HepG2 (cell line): ENCODE data around the gene C17orf75. TPM values are rescaled to one million over a fixed set of nuclear protein-coding genes. Genes with fewer than 3 reads are reported as not detected.

Experiments
- BCL6 ChIP-seq: IDR thresholded peaks from 2 replicates; pipeline ENCODE4 v1.6.1; 2016; ENCODE audit warnings: missing genetic modification reagents, missing compliant biosample characterization
- CENPT ChIP-seq: sonication (generic); formaldehyde crosslinking; IDR thresholded peaks from 2 replicates; pipeline ENCODE4 v1.8.0; 2022; ENCODE audit warnings: low read depth, mild to moderate bottlenecking, moderate library complexity, missing genetic modification reagents
- HOXA9 ChIP-seq: sonication (generic); formaldehyde crosslinking; IDR thresholded peaks from 2 replicates; pipeline ENCODE4 v1.8.1; 2022; ENCODE audit warnings: missing genetic modification reagents, mild to moderate bottlenecking, moderate library complexity, borderline replicate concordance
- IRF1 ChIP-seq: sonication (generic); formaldehyde crosslinking; IDR thresholded peaks from 2 replicates; pipeline ENCODE4 v1.4.0; 2020; ENCODE audit warnings: low read depth, mild to moderate bottlenecking, missing genetic modification reagents
- KLF6 ChIP-seq: IDR thresholded peaks from 2 replicates; pipeline ENCODE4 v1.8.0; 2016; ENCODE audit warnings: missing biosample characterization, missing genetic modification reagents
- MBD4 ChIP-seq: IDR thresholded peaks from 2 replicates; pipeline ENCODE4 v1.6.1; 2012; ENCODE audit warnings: low read length, inconsistent platforms, borderline replicate concordance
- MLLT10 ChIP-seq: sonication (generic); formaldehyde crosslinking; IDR thresholded peaks from 2 replicates; pipeline ENCODE4 v1.4.0; 2020; ENCODE audit warnings: missing genetic modification reagents
- POGZ ChIP-seq: sonication (generic); formaldehyde crosslinking; IDR thresholded peaks from 2 replicates; pipeline ENCODE4 v1.4.0; 2020; ENCODE audit warnings: mild to moderate bottlenecking, missing genetic modification reagents
- PPARG ChIP-seq: conservative IDR thresholded peaks from 2 replicates; pipeline ENCODE4 v1.6.1; 2016; ENCODE audit warnings: missing biosample characterization, missing genetic modification reagents
- RAD51 ChIP-seq: fragments of 450-650 bp; IDR thresholded peaks from 2 replicates; pipeline ENCODE4 v1.6.1; 2016; ENCODE audit warnings: borderline replicate concordance
- SAP130 ChIP-seq: IDR thresholded peaks from 2 replicates; pipeline ENCODE4 v1.6.1; 2016; ENCODE audit warnings: low read depth
- SOX5 ChIP-seq: IDR thresholded peaks from 2 replicates; pipeline ENCODE4 v1.6.1; 2016; ENCODE audit warnings: borderline replicate concordance
- SOX6 ChIP-seq, 2 experiments: fragments of 450-650 bp in 1 of 2; sonication (generic) in 1 of 2; formaldehyde crosslinking in 1 of 2; IDR thresholded peaks; 2 replicates each; pipeline versions ENCODE4 v1.4.0 to v1.6.1; 2017 to 2020; ENCODE audit warnings: antibody characterized with exemption in 1 of 2, mild to moderate bottlenecking in 1 of 2, missing genetic modification reagents in 1 of 2
- THRA ChIP-seq: sonication (generic); formaldehyde crosslinking; IDR thresholded peaks from 2 replicates; pipeline ENCODE4 v1.4.0; 2020; ENCODE audit warnings: missing genetic modification reagents, borderline replicate concordance
- ZFP1 ChIP-seq: IDR thresholded peaks from 2 replicates; pipeline ENCODE4 v1.6.1; 2016
- ZNF460 ChIP-seq: sonication (generic); formaldehyde crosslinking; IDR thresholded peaks from 2 replicates; pipeline ENCODE4 v1.5.1; 2020; ENCODE audit warnings: missing genetic modification reagents, mild to moderate bottlenecking, borderline replicate concordance
- ZNF503 ChIP-seq: sonication (generic); formaldehyde crosslinking; IDR thresholded peaks from 2 replicates; pipeline ENCODE4 v1.4.0; 2020; ENCODE audit warnings: missing genetic modification reagents
- ZNF569 ChIP-seq: sonication (generic); formaldehyde crosslinking; IDR thresholded peaks from 2 replicates; pipeline ENCODE4 v1.5.0; 2020; ENCODE audit warnings: mild to moderate bottlenecking, missing genetic modification reagents, moderate library complexity, borderline replicate concordance
- ZNF713 ChIP-seq: sonication (generic); formaldehyde crosslinking; IDR thresholded peaks from 2 replicates; pipeline ENCODE4 v1.4.0; 2020; ENCODE audit warnings: mild to moderate bottlenecking, missing genetic modification reagents
- ZNF746 ChIP-seq: sonication (generic); formaldehyde crosslinking; IDR thresholded peaks from 2 replicates; pipeline ENCODE4 v1.8.0; 2022; ENCODE audit warnings: mild to moderate bottlenecking, missing genetic modification reagents
- ZNF766 ChIP-seq: sonication (generic); formaldehyde crosslinking; IDR thresholded peaks from 2 replicates; pipeline ENCODE4 v1.5.0; 2020; ENCODE audit warnings: missing genetic modification reagents, borderline replicate concordance
- polyA plus RNA-seq, 8 experiments: library from polyadenylated mRNA; depleted of rRNA in 3 of 8; stranded (reverse) in 7 of 8; unstranded in 1 of 8; fragments of >200 nt; fragmentation: Illumina TruSeq in 4 of 8; extraction: Trizol in 4 of 8; gene quantifications; 2 replicates each; pipeline versions ENCODE4 v1.2.1 to v1.2.3, GENCODE V29; 2011 to 2016; ENCODE audit warnings: low read depth in 4 of 8, missing spikeins in 1 of 8, mixed read lengths in 1 of 8; ENCODE audit not compliant: insufficient read depth in 1 of 8
- total RNA-seq, 5 experiments: library from RNA; depleted of rRNA; stranded (reverse); fragments of >200 nt; fragmentation: Illumina TruSeq; extraction: Trizol; gene quantifications; 2 replicates each; pipeline ENCODE4 v1.2.3, GENCODE V29; 2016; ENCODE audit warnings: low read depth in 1 of 5
- TF ChIP-seq, protein P1 (sequence below): sonication (generic); formaldehyde crosslinking; IDR thresholded peaks from 2 replicates; pipeline ENCODE4 v1.9.0; 2021; ENCODE audit warnings: missing genetic modification reagents, mild to moderate bottlenecking, borderline replicate concordance
- TF ChIP-seq, protein P2 (sequence below): sonication (generic); formaldehyde crosslinking; IDR thresholded peaks from 2 replicates; pipeline ENCODE4 v1.4.0; 2020; ENCODE audit warnings: mild to moderate bottlenecking, missing genetic modification reagents, borderline replicate concordance

C17orf75 gene
- total and polyA plus RNA-seq, 2 of the 13 experiments (the other 11 are each of a cell fraction or from before 2014, with no cell fraction given), result 16.2 to 33.0 TPM

- TF ChIP-seq ZNF503 (CRISPR knock-in tag) (peak; percentile 82; the same call in 1 of the 2 replicates), ZNF713 (CRISPR knock-in tag) (no peak), HOXA9 (CRISPR knock-in tag) (no peak), PPARG (no peak), SAP130 (CRISPR knock-in tag) (peak; percentile 93), RAD51 (peak; percentile 87), MLLT10 (0 out of 2 replicates have a peak, but pooled peaks have one; percentile 65), ZNF460 (no peak), IRF1 (0 out of 2 replicates have a peak, but pooled peaks have one; percentile 44), SOX6 (IDR thresholded peaks at IDR 0.05) (no peak), SOX6 (CRISPR knock-in tag; IDR thresholded peaks at IDR 0.05) (peak; percentile 35), POGZ (CRISPR knock-in tag) (peak; percentile 96), ZNF766 (CRISPR knock-in tag) (0 out of 2 replicates have a peak, but pooled peaks have one; percentile 20), ZFP1 (no peak; the same call in 1 of the 2 replicates), ZNF746 (peak; percentile 2; the same call in 1 of the 2 replicates), SOX5 (peak; percentile 40; the same call in 1 of the 2 replicates), THRA (CRISPR knock-in tag) (no peak), ZNF569 (CRISPR knock-in tag) (no peak), MBD4 (no peak), BCL6 (CRISPR knock-in tag) (0 out of 2 replicates have a peak, but pooled peaks have one; percentile 36), CENPT (no peak), KLF6 (CRISPR knock-in tag) (no peak)
- TF ChIP-seq, protein P1, sequence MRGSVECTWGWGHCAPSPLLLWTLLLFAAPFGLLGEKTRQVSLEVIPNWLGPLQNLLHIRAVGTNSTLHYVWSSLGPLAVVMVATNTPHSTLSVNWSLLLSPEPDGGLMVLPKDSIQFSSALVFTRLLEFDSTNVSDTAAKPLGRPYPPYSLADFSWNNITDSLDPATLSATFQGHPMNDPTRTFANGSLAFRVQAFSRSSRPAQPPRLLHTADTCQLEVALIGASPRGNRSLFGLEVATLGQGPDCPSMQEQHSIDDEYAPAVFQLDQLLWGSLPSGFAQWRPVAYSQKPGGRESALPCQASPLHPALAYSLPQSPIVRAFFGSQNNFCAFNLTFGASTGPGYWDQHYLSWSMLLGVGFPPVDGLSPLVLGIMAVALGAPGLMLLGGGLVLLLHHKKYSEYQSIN (CRISPR knock-in tag), result no peak
- TF ChIP-seq, protein P2, sequence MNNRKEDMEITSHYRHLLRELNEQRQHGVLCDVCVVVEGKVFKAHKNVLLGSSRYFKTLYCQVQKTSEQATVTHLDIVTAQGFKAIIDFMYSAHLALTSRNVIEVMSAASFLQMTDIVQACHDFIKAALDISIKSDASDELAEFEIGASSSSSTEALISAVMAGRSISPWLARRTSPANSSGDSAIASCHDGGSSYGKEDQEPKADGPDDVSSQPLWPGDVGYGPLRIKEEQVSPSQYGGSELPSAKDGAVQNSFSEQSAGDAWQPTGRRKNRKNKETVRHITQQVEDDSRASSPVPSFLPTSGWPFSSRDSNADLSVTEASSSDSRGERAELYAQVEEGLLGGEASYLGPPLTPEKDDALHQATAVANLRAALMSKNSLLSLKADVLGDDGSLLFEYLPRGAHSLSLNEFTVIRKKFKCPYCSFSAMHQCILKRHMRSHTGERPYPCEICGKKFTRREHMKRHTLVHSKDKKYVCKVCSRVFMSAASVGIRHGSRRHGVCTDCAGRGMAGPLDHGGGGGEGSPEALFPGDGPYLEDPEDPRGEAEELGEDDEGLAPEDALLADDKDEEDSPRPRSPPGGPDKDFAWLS, result no peak
Measured at GRCh38 chr17:32349854-32350665, 8.1 kb upstream of the C17orf75 start, which contains the start of gene ZNF207 (continued).
